ENCODE data around the gene RAB11FIP3.
"Not testable (repeated sequence)": the region's sequence is repeated elsewhere in the genome, so short reads cannot be mapped to it uniquely, and the experiment has no call there.

Gene RAB11FIP3

GRCh38 chr16:457732-458400 lies 32.4 kb downstream of the RAB11FIP3 start:
- Histone ChIP-seq H3K36me3 (ENCODE audit: insufficient read depth, low read depth, low read length) (peaks cover 12% of the 10 kb centered on the region; the same call in 1 of the 2 replicates), H3K27me3 (ENCODE audit: insufficient read depth, low read length) (no peaks in the 10 kb centered on the region), H3K4me1 (ENCODE audit: insufficient read depth, low read length) (peaks cover 3% of the 10 kb centered on the region; the same call in 1 of the 2 replicates), H3K9ac (ENCODE audit: low read depth, low read length) (no peak overlapping the region), H3K4me3 (ENCODE audit: low read length) (no peak overlapping the region), H3K27ac (ENCODE audit: low read length) (no peak overlapping the region), H3K9me3 (ENCODE audit: insufficient read depth, low read depth, low read length) (no peaks in the 10 kb centered on the region)

- Histone ChIP-seq H3K4me1 (ENCODE audit: insufficient read depth, low read length) (peaks cover 3% of the 10 kb centered on the region; the same call in 1 of the 2 replicates), H3K4me3 (ENCODE audit: low read length) (no peak overlapping the region), H3K27me3 (ENCODE audit: insufficient read depth, low read length) (no peaks in the 10 kb centered on the region), H3K36me3 (ENCODE audit: insufficient read depth, low read depth, low read length) (peaks cover 14% of the 10 kb centered on the region; the same call in 1 of the 2 replicates), H3K9ac (ENCODE audit: low read depth, low read length) (no peak overlapping the region), H3K27ac (ENCODE audit: low read length) (no peak overlapping the region), H3K9me3 (ENCODE audit: insufficient read depth, low read depth, low read length) (no peaks in the 10 kb centered on the region)
Measured at GRCh38 chr16:459761-460160, 34.3 kb downstream of the RAB11FIP3 start.

- Histone ChIP-seq H3K4me1 (ENCODE audit: insufficient read depth, low read length) (peaks cover 3% of the 10 kb centered on the region; the same call in 1 of the 2 replicates), H3K27me3 (ENCODE audit: insufficient read depth, low read length) (no peaks in the 10 kb centered on the region), H3K27ac (ENCODE audit: low read length) (no peak overlapping the region), H3K4me3 (ENCODE audit: low read length) (no peak overlapping the region), H3K36me3 (ENCODE audit: insufficient read depth, low read depth, low read length) (peaks cover 14% of the 10 kb centered on the region; the same call in 1 of the 2 replicates), H3K9ac (ENCODE audit: low read depth, low read length) (no peak overlapping the region), H3K9me3 (ENCODE audit: insufficient read depth, low read depth, low read length) (no peaks in the 10 kb centered on the region)
Measured at GRCh38 chr16:460787-461186, 35.3 kb downstream of the RAB11FIP3 start.

DNA sequence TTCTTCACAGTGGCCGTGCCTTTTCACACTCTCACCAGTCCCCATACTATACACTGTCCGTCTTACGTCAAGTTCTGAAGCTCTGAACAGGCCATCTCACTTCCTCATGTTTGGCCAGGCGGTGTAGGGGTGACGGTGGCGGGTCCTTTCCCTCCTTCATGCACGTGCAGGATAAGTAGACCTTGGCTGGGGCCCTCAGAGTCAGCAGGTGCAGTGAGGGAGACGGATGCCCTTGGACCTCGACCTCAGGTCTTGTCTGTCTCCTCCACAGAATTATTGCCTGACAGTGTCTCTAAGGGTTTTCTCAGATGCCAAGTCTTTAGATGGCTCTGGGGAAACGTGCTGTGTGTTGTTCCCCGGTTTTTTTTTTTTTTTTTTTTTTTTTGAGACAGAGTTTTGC lies 37.6 kb downstream of the RAB11FIP3 start:
- no peaks in the 10 kb centered on the region for H3K27me3 ChIP-seq (ENCODE audit: insufficient read depth, low read length)
- peaks cover 14% of the 10 kb centered on the region; the same call in 1 of the 2 replicates for H3K36me3 ChIP-seq (ENCODE audit: insufficient read depth, low read depth, low read length)
- H3K4me1 ChIP-seq (ENCODE audit: insufficient read depth, low read length) = no peaks in the 10 kb centered on the region
- no peaks in the 10 kb centered on the region for H3K9me3 ChIP-seq (ENCODE audit: insufficient read depth, low read depth, low read length)
- H3K9ac ChIP-seq (ENCODE audit: low read depth, low read length) = no peak overlapping the region
- H3K4me3 ChIP-seq (ENCODE audit: low read length) = no peak overlapping the region
- no peak overlapping the region for H3K27ac ChIP-seq (ENCODE audit: low read length)

DNA sequence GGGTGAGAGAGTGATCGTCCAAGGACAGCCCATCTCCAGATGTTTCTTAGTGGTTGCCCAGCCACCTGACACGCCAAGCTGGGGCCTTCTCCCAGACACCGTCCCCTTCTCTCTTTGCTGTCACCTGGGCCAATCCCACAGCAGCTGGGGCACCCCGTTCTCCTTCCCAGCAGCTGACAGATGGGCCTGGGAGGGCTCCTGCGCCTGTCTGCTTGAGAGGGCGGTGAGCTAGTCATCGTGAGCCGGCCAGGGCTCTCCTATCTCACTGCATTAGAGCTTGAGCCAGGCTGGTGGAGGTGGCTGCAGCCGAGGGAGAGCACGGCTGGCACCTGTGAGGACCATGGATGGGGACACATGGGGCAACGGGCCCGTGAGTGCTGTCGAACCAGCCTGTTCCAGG lies 41.2 kb downstream of the RAB11FIP3 start:
- H3K4me3 ChIP-seq (ENCODE audit: low read length) = no peak overlapping the region
- peaks cover 11% of the 10 kb centered on the region; the same call in 1 of the 2 replicates for H3K4me1 ChIP-seq (ENCODE audit: insufficient read depth, low read length)
- no peak overlapping the region for H3K27ac ChIP-seq (ENCODE audit: low read length)
- H3K27me3 ChIP-seq (ENCODE audit: insufficient read depth, low read length) = no peaks in the 10 kb centered on the region
- no peak overlapping the region; the same call in 1 of the 2 replicates for H3K9ac ChIP-seq (ENCODE audit: low read depth, low read length)
- H3K9me3 ChIP-seq (ENCODE audit: insufficient read depth, low read depth, low read length) = no peaks in the 10 kb centered on the region
- peaks cover 12% of the 10 kb centered on the region; the same call in 1 of the 2 replicates for H3K36me3 ChIP-seq (ENCODE audit: insufficient read depth, low read depth, low read length)

DNA sequence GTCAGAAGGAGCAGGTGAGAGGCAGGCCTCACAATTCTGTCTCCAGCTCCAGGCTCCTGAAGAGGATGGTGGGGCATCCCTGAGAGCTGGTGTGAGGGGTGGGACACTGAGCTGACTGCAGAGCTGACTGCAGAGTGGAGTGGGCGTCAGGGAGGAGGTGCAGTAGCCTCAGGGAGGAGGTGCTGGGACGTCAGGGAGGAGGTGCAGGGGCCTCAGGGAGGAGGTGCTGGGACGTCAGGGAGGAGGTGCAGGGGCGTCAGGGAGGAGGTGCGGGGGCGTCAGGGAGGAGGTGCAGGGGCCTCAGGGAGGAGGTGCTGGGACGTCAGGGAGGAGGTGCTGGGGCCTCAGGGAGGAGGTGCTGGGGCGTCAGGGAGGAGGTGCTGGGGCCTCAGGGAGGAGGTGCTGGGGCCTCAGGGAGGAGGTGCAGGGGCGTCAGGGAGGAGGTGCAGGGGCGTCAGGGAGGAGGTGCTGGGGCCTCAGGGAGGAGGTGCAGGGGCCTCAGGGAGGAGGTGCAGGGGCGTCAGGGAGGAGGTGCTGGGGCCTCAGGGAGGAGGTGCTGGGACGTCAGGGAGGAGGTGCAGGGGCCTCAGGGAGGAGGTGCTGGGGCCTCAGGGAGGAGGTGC lies 41.9 kb downstream of the RAB11FIP3 start:
- not testable (repeated sequence) for H3K27me3 ChIP-seq (ENCODE audit: insufficient read depth, low read length)

GRCh38 chr16:468068-468821 lies 42.8 kb downstream of the RAB11FIP3 start:
- peaks cover 17% of the 10 kb centered on the region; the same call in 1 of the 2 replicates for H3K4me1 ChIP-seq (ENCODE audit: insufficient read depth, low read length)
- no peaks in the 10 kb centered on the region for H3K27me3 ChIP-seq (ENCODE audit: insufficient read depth, low read length)
- no peak overlapping the region for H3K4me3 ChIP-seq (ENCODE audit: low read length)
- H3K27ac ChIP-seq (ENCODE audit: low read length) = no peak overlapping the region
- no peak overlapping the region for H3K9ac ChIP-seq (ENCODE audit: low read depth, low read length)
- H3K9me3 ChIP-seq (ENCODE audit: insufficient read depth, low read depth, low read length) = no peaks in the 10 kb centered on the region
- H3K36me3 ChIP-seq (ENCODE audit: insufficient read depth, low read depth, low read length) = peaks cover 6% of the 10 kb centered on the region; the same call in 1 of the 2 replicates

More for the DNA sequence above, 41.9 kb downstream of the RAB11FIP3 start:
- H3K4me1 ChIP-seq (ENCODE audit: insufficient read depth, low read length) = peaks cover 17% of the 10 kb centered on the region; the same call in 1 of the 2 replicates
- not testable (repeated sequence) for H3K36me3 ChIP-seq (ENCODE audit: insufficient read depth, low read depth, low read length); H3K27ac ChIP-seq (ENCODE audit: low read length); H3K9me3 ChIP-seq (ENCODE audit: insufficient read depth, low read depth, low read length); H3K9ac ChIP-seq (ENCODE audit: low read depth, low read length); H3K4me3 ChIP-seq (ENCODE audit: low read length)

DNA sequence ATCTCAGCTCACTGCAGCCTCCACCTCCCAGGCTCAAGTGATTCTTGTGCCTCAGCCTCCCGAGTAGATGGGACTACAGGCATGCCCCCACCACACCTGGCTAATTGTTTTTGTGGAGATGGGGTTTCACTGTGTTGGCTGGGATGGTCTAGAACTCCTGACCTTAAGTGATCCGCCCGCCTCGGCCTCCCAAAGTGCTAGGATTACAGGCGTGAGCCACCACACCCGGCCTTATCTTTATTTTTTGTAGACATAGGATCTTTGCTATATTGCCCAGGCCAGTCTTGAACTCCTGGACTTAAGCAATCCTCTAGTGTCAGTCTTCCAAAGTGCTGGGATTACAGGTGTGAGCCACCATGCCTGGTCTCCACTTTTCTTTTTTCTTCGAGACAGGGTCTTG lies 44.0 kb downstream of the RAB11FIP3 start:
- not testable (repeated sequence) for H3K9me3 ChIP-seq (ENCODE audit: insufficient read depth, low read depth, low read length); H3K4me3 ChIP-seq (ENCODE audit: low read length); H3K27me3 ChIP-seq (ENCODE audit: insufficient read depth, low read length); H3K9ac ChIP-seq (ENCODE audit: low read depth, low read length); H3K27ac ChIP-seq (ENCODE audit: low read length); H3K36me3 ChIP-seq (ENCODE audit: insufficient read depth, low read depth, low read length)
- H3K4me1 ChIP-seq (ENCODE audit: insufficient read depth, low read length) = peaks cover 19% of the 10 kb centered on the region; the same call in 1 of the 2 replicates

- H3K27ac ChIP-seq (ENCODE audit: low read length) = no peak overlapping the region
- no peak overlapping the region for H3K9ac ChIP-seq (ENCODE audit: low read depth, low read length)
- peaks cover 20% of the 10 kb centered on the region; the same call in 1 of the 2 replicates for H3K4me1 ChIP-seq (ENCODE audit: insufficient read depth, low read length)
- no peaks in the 10 kb centered on the region for H3K9me3 ChIP-seq (ENCODE audit: insufficient read depth, low read depth, low read length)
- peaks cover 6% of the 10 kb centered on the region; the same call in 1 of the 2 replicates for H3K36me3 ChIP-seq (ENCODE audit: insufficient read depth, low read depth, low read length)
- H3K27me3 ChIP-seq (ENCODE audit: insufficient read depth, low read length) = no peaks in the 10 kb centered on the region
- no peak overlapping the region for H3K4me3 ChIP-seq (ENCODE audit: low read length)
Measured at GRCh38 chr16:470418-470817, 45.0 kb downstream of the RAB11FIP3 start.

DNA sequence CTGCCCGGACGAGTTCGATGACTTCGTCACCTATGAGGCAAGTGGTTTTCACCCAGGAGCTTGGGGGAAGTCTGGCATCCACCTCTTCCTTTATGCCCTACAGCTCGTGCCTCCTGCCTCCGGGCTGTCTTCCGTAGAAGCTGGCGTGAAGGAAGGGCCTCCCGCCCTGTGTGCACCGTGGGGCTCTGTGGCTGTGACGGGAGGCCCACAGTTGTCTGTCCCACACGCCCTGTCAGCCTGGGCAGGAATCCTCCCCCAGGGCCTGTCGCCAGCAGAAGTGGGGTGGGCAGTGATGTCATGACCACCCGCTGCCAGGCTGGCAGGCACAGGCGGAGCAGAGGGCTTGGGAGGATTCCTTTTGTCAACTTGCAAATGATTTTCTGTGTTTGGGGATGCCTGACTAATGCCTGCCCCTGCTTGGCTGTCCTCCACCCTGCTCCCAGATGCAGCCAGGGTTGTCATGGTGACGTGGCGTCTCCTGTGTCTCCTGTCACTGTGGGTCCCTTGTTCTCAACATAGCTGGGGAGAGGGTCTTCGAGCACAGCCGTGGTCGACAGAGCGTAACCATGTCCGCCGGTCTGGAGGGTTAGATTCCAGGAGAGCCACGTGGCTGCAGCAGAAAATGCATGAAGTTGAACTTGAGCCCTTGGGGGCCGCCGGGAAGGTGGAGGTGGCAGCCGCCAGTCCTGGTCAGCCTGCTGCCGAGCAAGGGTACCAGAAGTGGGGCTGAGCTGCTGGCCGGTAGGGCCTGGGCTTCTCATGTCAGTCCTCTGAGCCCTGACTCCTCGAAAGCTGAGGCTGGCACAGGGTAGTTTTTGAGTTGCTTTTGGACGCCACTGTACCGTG lies 46.1 kb downstream of the RAB11FIP3 start:
- Histone ChIP-seq H3K36me3 (ENCODE audit: insufficient read depth, low read depth, low read length) (peaks cover 6% of the 10 kb centered on the region; the same call in 1 of the 2 replicates), H3K9me3 (ENCODE audit: insufficient read depth, low read depth, low read length) (no peaks in the 10 kb centered on the region), H3K9ac (ENCODE audit: low read depth, low read length) (peak overlapping the region; percentile 34; the same call in 1 of the 2 replicates), H3K4me3 (ENCODE audit: low read length) (peak overlapping the region; percentile 12; the same call in 1 of the 2 replicates), H3K27ac (ENCODE audit: low read length) (peak overlapping the region; percentile 43), H3K27me3 (ENCODE audit: insufficient read depth, low read length) (no peaks in the 10 kb centered on the region), H3K4me1 (ENCODE audit: insufficient read depth, low read length) (peaks cover 20% of the 10 kb centered on the region; the same call in 1 of the 2 replicates)

DNA sequence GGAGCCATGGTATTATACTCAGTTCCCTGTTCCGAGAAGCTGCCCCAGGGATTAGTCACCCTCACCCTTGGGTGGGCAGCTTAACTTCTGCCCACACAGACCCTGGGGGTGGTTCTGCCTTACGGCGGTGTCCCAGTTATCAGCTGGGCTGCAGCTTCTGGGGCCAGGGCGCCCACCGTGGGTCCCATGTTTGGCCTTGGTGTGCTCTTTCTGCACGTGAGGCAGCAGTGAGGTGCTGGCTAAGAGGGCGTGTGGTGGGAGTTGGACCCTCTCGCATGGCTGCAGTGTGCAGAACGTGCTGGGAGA lies 46.7 kb downstream of the RAB11FIP3 start:
- Histone ChIP-seq H3K9me3 (ENCODE audit: insufficient read depth, low read depth, low read length) (no peaks in the 10 kb centered on the region), H3K27ac (ENCODE audit: low read length) (no peak overlapping the region), H3K9ac (ENCODE audit: low read depth, low read length) (peak overlapping the region; percentile 34; the same call in 1 of the 2 replicates), H3K27me3 (ENCODE audit: insufficient read depth, low read length) (no peaks in the 10 kb centered on the region), H3K4me3 (ENCODE audit: low read length) (no peak overlapping the region), H3K4me1 (ENCODE audit: insufficient read depth, low read length) (peaks cover 20% of the 10 kb centered on the region; the same call in 1 of the 2 replicates), H3K36me3 (ENCODE audit: insufficient read depth, low read depth, low read length) (peaks cover 6% of the 10 kb centered on the region; the same call in 1 of the 2 replicates)
